Stomach (tissue), 9 donors: Measurements from ENCODE around the gene KLHL2. TPM values are rescaled to one million over a fixed set of nuclear protein-coding genes. Genes with fewer than 3 reads are reported as not detected.
"Not testable (repeated sequence)": the region's sequence is repeated elsewhere in the genome, so short reads cannot be mapped to it uniquely, and the experiment has no call there.

Source experiments
- DNase-seq, 2 donors: peaks; one replicate each; pipeline versions ENCODE4 v3.0.0 to v3.0.0-alpha.2; 2013 to 2019
- H3K27ac ChIP-seq, 5 donors: fragments of 200-600 bp in 4 of 5; sonication (generic) in 4 of 5; one replicate each; pipeline ENCODE4 v1.5.1; 2013 to 2019; ENCODE audit warnings: mild to moderate bottlenecking in 1 of 5, moderate library complexity in 1 of 5
- H3K27me3 ChIP-seq, 3 donors: fragments of 200-600 bp; sonication (generic); one replicate each; pipeline ENCODE4 v1.5.1; 2017 to 2019; ENCODE audit warnings: mixed run types in 1 of 3
- H3K36me3 ChIP-seq, 4 donors: fragments of 200-600 bp; sonication (generic); 1 replicate in 3 of 4; 2 replicates in 1 of 4; pipeline ENCODE4 v1.5.1; 2016 to 2019
- H3K4me1 ChIP-seq, 4 donors: fragments of 200-600 bp; sonication (generic); one replicate each; pipeline ENCODE4 v1.5.1; 2016 to 2019
- H3K4me3 ChIP-seq, 4 donors: fragments of 200-600 bp; sonication (generic) in 3 of 4; one replicate each; pipeline ENCODE4 v1.5.1; 2016 to 2019; ENCODE audit warnings: mild to moderate bottlenecking in 1 of 4
- H3K9me3 ChIP-seq, 4 donors: fragments of 200-600 bp; sonication (generic); one replicate each; pipeline ENCODE4 v1.5.1; 2016 to 2019
- CTCF ChIP-seq, 7 experiments: fragments of 450-650 bp in 4 of 7; fragments of 200-600 bp in 3 of 7; sonication (generic) in 3 of 7; IDR thresholded peaks; one replicate each; pipeline ENCODE4 v1.5.1; 2016 to 2019; ENCODE audit warnings: antibody characterized with exemption in 7 of 7, control low read depth in 2 of 7, mild to moderate bottlenecking in 1 of 7
- EP300 ChIP-seq: sonication (generic); formaldehyde crosslinking; IDR thresholded peaks from one replicate; pipeline ENCODE4 v1.6.1; 2017; ENCODE audit warnings: antibody characterized with exemption
- POLR2A ChIP-seq, 4 donors: fragments of 450-650 bp; IDR thresholded peaks; one replicate each; pipeline ENCODE4 v1.6.1; 2016; ENCODE audit warnings: antibody characterized with exemption in 4 of 4, control low read depth in 2 of 4, mild to moderate bottlenecking in 1 of 4, moderate library complexity in 1 of 4
- POLR2AphosphoS5 ChIP-seq, 3 donors: sonication (generic); formaldehyde crosslinking; IDR thresholded peaks; one replicate each; pipeline ENCODE4 v1.6.1; 2016; ENCODE audit warnings: antibody characterized with exemption in 3 of 3
- WGBS, 5 donors: extraction: QIAGEN DNeasy Blood & Tissue Kit in 3 of 5; methylation state at CpG; one replicate each; pipeline versions ENCODE4 v1.1.5 to v1.1.7; 2013 to 2018; 5-methylcytosine and 5-hydroxymethylcytosine counted together
- intact Hi-C: fragments of 100-400 bp; cut with DNase I; formaldehyde crosslinking; loops from one replicate; pipeline ENCODE4 v1.15.1; 2023; ENCODE audit warnings: low total_unique reads
- polyA plus RNA-seq, 3 donors: library from polyadenylated mRNA; stranded (reverse); fragments of 200-250 nt; gene quantifications; one replicate each; pipeline ENCODE4 v1.2.3, GENCODE V29; 2013
- total RNA-seq, 5 donors: library from RNA; depleted of rRNA; stranded (reverse); fragments of >200 nt; gene quantifications; one replicate each; pipeline versions ENCODE4 v1.1.0 to v1.2.3, GENCODE V29; 2014 to 2016
- donor health status: healthy with polysubstance abuse.
- donor health status: Bipolar disorder and iron deficiency.
- donor health status: healthy.

The KLHL2 gene
- total and polyA plus RNA-seq, 8 donors = 11.1 to 34.3 (median 15.1) TPM

GRCh38 chr4:165234766-165235165, 27.4 kb downstream of the KLHL2 start:
- DNase-seq = no peak
- TF ChIP-seq CTCF (IDR thresholded peaks at IDR 0.05) = no peak
- H3K27ac ChIP-seq = no peak overlapping the region
- H3K4me1 ChIP-seq = no peaks in the 10 kb centered on the region
- H3K27me3 ChIP-seq = no peaks in the 10 kb centered on the region
- WGBS, 5 donors = 90 to 95% (median 93%) methylated on average over 5 of the region's 5 CpGs
- no peak overlapping the region for H3K4me3 ChIP-seq
- intact Hi-C loops = no loop called here
- no peaks in the 10 kb centered on the region for H3K9me3 ChIP-seq
- H3K36me3 ChIP-seq = peaks cover 0 to 21% (median 10%) of the 10 kb centered on the region in 4 donors

- DNase-seq, H3K4me3 ChIP-seq, H3K4me1 ChIP-seq, intact Hi-C loops, H3K9me3 ChIP-seq, H3K27me3 ChIP-seq, H3K27ac ChIP-seq: not testable (repeated sequence)
- WGBS, 5 donors = 100% methylated on average over 1 of the region's 1 CpG; no CpG with 5 or more reads in 4 of the 5 donors
- peaks cover 0 to 19% (median 8%) of the 10 kb centered on the region in 4 donors for H3K36me3 ChIP-seq
Measured at GRCh38 chr4:165236852-165237251, 29.5 kb downstream of the KLHL2 start.

- H3K27ac ChIP-seq, DNase-seq, H3K27me3 ChIP-seq, H3K4me3 ChIP-seq, H3K4me1 ChIP-seq, intact Hi-C loops, H3K9me3 ChIP-seq: not testable (repeated sequence)
- peaks cover 0 to 19% (median 8%) of the 10 kb centered on the region in 4 donors for H3K36me3 ChIP-seq
- 55 to 74% (median 68%) methylated on average over 5 of the region's 5 CpGs for WGBS, 5 donors
Measured at GRCh38 chr4:165238041-165238640, 30.8 kb downstream of the KLHL2 start.

- intact Hi-C loops, H3K27ac ChIP-seq, H3K4me3 ChIP-seq, H3K4me1 ChIP-seq, DNase-seq, H3K9me3 ChIP-seq, H3K27me3 ChIP-seq: not testable (repeated sequence)
- H3K36me3 ChIP-seq = peaks cover 0 to 19% (median 8%) of the 10 kb centered on the region in 4 donors
Measured at GRCh38 chr4:165240761-165241160, 33.4 kb downstream of the KLHL2 start.

GRCh38 chr4:165244148-165244547, 36.8 kb downstream of the KLHL2 start:
- H3K4me1 ChIP-seq, DNase-seq, intact Hi-C loops, H3K36me3 ChIP-seq, H3K9me3 ChIP-seq, H3K27ac ChIP-seq, H3K4me3 ChIP-seq, H3K27me3 ChIP-seq: not testable (repeated sequence)
- WGBS, 5 donors = 82 to 94% (median 92%) methylated on average over 2 of the region's 2 CpGs

- H3K9me3 ChIP-seq, intact Hi-C loops, H3K36me3 ChIP-seq, H3K4me3 ChIP-seq, H3K4me1 ChIP-seq, H3K27me3 ChIP-seq, DNase-seq, H3K27ac ChIP-seq: not testable (repeated sequence)
- WGBS, 5 donors = 91 to 93% (median 92%) methylated on average over 9 to 10 of the region's 10 CpGs
Measured at GRCh38 chr4:165244587-165245186, 37.3 kb downstream of the KLHL2 start.

- WGBS, 5 donors = 81 to 90% (median 83%) methylated on average over 3 of the region's 3 CpGs
- H3K4me3 ChIP-seq = no peak overlapping the region
- no peaks in the 10 kb centered on the region for H3K4me1 ChIP-seq
- H3K9me3 ChIP-seq = no peaks in the 10 kb centered on the region
- H3K27me3 ChIP-seq = no peaks in the 10 kb centered on the region
- DNase-seq = no peak
- H3K27ac ChIP-seq = peak overlapping the region in 2 of 5 donors; percentile 29 to 30
- H3K36me3 ChIP-seq = no peaks in the 10 kb centered on the region
- TF ChIP-seq EP300 = no peak
- no peak for TF ChIP-seq POLR2A (IDR thresholded peaks at IDR 0.05)
- no peak for TF ChIP-seq CTCF (IDR thresholded peaks at IDR 0.05)
- no peak for TF ChIP-seq POLR2AphosphoS5 (IDR thresholded peaks at IDR 0.05)
- intact Hi-C loops = no loop called here
Measured at GRCh38 chr4:165248102-165248501, 40.7 kb downstream of the KLHL2 start.

GRCh38 chr4:165248904-165249303, 41.5 kb downstream of the KLHL2 start:
- WGBS, 5 donors = 89 to 100% (median 90%) methylated on average over 1 of the region's 1 CpG
- H3K27me3 ChIP-seq, H3K4me3 ChIP-seq, DNase-seq, H3K36me3 ChIP-seq, intact Hi-C loops, H3K4me1 ChIP-seq, H3K9me3 ChIP-seq: not testable (repeated sequence)
- peak overlapping the region in 2 of 5 donors; percentile 29 to 30 for H3K27ac ChIP-seq

GRCh38 chr4:165254771-165255170, 47.4 kb downstream of the KLHL2 start:
- intact Hi-C loops, DNase-seq, H3K4me3 ChIP-seq, H3K36me3 ChIP-seq, H3K9me3 ChIP-seq, H3K27me3 ChIP-seq: not testable (repeated sequence)
- peak overlapping the region in 1 of 5 donors; percentile 26 for H3K27ac ChIP-seq
- WGBS, 5 donors = 87 to 94% (median 93%) methylated on average over 3 of the region's 3 CpGs
- H3K4me1 ChIP-seq = peaks cover 0 to 10% (median 5%) of the 10 kb centered on the region in 4 donors

GRCh38 chr4:165255439-165255838, 48.1 kb downstream of the KLHL2 start:
- intact Hi-C loops, H3K36me3 ChIP-seq, H3K4me3 ChIP-seq, H3K27me3 ChIP-seq, H3K9me3 ChIP-seq: not testable (repeated sequence)
- H3K4me1 ChIP-seq = peaks cover 0 to 10% (median 5%) of the 10 kb centered on the region in 4 donors
- WGBS, 5 donors = 40 to 73% (median 55%) methylated on average over 4 of the region's 4 CpGs
- peak overlapping the region in 2 of 5 donors; percentile 47 to 60 for H3K27ac ChIP-seq
- DNase-seq = peak; percentile 27 to 65
